CD4-positive, alpha-beta T cell treated with Interleukin-17A for 4 hours (primary cell): ENCODE results near the gene GSTA3.
"Not testable (repeated sequence)": the region's sequence is repeated elsewhere in the genome, so short reads cannot be mapped to it uniquely, and the experiment has no call there.

Experiments
- DNase-seq: peaks from one replicate; pipeline ENCODE4 v3.0.0-alpha.2; 2020; ENCODE audit warnings: mixed read lengths

The GSTA3 gene

DNA sequence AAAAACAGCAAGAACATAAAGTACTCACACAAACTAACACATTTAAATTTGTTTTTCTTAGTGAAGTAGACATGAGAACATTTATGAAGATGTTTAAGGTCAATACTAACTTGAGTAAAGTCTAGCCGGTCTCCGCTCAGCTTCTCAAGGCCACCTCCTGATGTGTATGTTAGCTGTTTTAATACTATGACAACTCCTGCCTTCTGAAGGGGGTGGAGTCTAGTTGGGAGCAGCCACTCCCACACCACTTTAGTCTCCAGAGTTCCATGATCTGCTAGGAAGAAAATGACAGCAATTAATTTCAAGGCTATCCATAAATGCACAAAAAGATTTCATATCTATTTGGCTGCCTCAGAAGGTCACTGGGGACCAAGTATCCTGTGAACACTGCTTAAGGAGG lies at the start of gene GSTA3:
Gene GSTA3, minus strand, starts transcription at position 168 of the 400 bp plus-strand sequence. CDS start 3,864 bp downstream, outside the sequence.
- DNase-seq, result no peak

DNA sequence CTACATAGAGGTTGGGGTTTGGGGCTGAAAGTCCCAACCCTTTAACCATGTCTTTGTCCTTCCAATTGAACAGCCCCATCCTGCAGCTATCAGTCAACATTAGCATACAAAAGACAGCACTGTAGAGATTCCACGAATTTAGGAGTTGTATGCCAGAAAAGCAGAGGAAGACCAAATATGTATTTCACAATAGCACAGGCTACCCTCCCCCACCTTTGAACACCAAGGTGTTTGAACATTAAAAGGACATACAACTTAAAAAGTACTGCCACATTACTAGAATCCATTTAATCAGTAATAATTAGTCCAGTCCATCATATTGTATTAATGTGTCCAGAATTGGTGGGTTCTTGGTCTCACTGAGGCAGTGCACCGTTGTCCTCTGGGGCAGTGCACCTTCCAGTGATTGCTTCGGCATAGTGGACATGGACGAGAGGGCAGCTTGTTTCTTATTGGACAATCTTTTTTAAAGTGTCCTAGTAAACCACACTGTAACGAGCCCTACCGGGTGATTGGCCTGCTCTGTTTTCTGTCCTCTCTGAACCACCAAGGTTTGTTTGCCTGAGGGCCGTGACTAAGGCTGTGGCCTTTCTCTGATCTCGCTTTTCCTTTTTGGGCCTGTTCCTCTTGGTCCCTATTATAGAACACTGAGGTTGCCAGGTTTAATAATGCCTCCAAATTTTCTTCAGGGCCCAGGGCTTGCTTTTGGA lies 49.2 kb upstream of the GSTA3 start:
- DNase-seq, result no peak

- no peak for DNase-seq
These were observed 46.4 kb upstream of the GSTA3 start for GRCh38 chr6:52955871-52956270.

- DNase-seq, result no peak
These were observed 44.7 kb upstream of the GSTA3 start for GRCh38 chr6:52953911-52954839.

GRCh38 chr6:52946306-52946705 lies 36.8 kb upstream of the GSTA3 start:
- no peak for DNase-seq

DNA sequence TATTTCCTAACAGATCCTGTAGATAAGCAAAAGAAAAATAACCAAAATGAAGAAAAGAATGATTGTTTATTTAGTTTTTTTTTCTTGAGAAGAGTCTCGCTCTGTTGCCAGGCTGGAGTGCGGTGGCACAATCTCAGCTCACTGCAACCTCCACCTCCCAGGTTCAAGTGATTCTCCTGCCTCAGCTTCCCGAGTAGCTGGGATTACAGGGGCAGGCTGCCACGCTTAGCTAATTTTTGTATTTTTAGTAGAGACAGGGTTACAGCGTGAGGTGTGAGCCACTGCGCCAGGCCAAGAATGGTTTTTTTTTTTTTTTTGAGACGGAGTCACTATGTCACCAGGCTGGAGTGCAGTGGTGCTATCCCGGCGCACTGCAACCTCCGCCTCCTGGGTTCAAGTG lies 33.3 kb upstream of the GSTA3 start:
- DNase-seq, result not testable (repeated sequence)

DNA sequence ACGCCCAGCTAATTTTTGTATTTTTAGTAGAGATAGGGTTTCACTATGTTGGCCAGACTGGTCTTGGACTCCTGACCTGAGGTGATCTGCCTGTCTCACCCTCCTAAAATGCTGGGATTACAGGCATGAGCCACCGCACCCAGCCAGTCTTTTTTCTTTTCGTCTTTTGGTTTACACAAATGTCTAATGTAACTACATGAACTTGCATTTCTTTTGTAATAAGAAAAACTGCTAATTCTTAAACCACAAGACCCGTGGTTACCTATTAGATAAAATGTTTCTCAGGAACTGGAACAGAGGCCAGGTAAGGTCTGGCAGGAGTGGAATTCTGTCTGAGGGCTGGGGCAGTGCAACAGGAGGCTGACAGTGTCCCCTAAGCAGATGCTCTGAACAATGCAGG lies 32.7 kb upstream of the GSTA3 start:
- no peak for DNase-seq

- DNase-seq, result no peak
These were observed 28.4 kb upstream of the GSTA3 start for GRCh38 chr6:52937908-52938307.

- no peak for DNase-seq
These were observed 24.3 kb upstream of the GSTA3 start for GRCh38 chr6:52933778-52934177.

DNA sequence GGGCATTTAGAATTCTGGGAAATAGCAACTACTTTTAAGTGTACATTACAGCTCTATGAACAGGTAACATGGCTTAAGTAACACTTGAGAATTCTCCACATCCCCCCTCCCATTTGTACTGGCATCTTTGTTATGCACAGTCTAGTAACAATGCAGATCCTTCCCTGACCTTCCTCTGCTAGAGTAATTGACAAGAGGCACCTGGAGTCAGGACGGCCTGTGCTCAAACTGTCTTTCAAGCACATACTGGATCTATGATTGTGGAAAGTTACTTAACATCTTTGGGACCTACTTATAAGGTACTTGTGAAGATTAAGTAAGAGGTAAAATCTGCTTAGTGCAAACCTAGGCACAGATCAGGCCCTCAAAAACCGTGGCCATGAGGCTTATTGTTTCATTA lies 21.9 kb upstream of the GSTA3 start:
- no peak for DNase-seq

- DNase-seq, result no peak
These were observed 20.0 kb upstream of the GSTA3 start for GRCh38 chr6:52929321-52930164.

GRCh38 chr6:52927451-52927850 lies 18.0 kb upstream of the GSTA3 start:
- no peak for DNase-seq

DNA sequence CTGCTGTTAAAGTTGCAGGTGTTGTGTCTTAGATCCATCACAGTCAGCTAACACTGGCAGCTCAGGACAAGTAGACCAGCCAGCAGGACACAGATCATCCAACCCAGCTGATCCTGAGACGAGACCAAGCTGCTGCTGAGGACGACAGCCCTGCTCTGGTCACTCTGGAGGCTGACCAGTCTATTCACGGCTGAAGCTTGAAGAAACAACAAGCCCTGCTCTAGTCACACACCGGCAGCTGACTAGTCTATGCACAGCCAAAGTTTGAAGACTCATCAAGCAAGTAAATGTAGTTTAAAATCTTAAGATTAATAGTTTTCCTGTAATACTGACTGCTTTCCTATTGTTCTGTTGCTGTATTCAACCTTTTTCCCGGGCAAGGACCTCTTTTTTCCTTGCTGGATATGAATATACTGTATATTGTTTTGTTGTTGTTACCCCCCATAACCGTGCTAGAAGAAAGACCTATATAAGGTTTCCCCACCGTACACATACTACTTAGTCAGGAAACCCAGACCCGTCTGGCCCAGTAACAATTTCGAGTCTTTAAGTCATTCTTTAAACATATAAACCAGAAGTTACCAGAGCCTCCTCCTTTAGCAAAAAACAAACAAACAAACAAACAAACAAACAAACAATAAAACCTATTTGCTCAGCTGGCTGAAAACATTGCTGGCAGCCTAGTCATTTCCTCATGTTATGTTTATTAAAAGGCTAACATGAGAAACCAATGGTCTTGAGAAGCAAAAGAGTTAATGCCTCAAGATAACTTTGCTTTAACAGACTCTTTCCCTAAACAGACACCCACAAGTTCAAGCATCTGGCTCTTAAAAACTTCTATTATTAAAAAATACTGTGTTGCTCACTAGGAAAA lies 16.7 kb upstream of the GSTA3 start:
- DNase-seq, result no peak

- no peak for DNase-seq
These were observed 15.5 kb upstream of the GSTA3 start for GRCh38 chr6:52925042-52925441.

GRCh38 chr6:52923689-52924088 lies 14.2 kb upstream of the GSTA3 start:
- DNase-seq, result not testable (repeated sequence)

DNA sequence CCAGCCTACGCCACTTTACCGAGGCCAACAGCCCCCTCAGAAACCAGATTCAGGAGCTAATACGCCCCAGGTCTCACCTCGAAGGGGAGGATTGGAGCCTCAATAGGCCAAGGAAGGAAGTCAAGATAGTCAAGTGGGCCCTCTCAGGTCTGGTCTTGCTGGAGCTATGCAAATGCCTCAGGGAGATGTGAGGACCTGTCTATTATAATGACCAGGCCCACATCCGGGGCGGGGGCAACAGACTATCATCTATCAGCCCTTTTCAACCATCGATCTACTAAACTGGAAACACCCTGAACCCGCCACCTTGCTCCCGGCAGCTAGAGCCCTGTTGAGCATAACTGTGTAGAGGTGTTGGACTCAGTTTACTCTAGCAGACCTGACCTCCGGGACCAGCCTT lies 12.7 kb upstream of the GSTA3 start:
- no peak for DNase-seq

GRCh38 chr6:52921743-52922142 lies 12.2 kb upstream of the GSTA3 start:
- DNase-seq, result no peak

DNA sequence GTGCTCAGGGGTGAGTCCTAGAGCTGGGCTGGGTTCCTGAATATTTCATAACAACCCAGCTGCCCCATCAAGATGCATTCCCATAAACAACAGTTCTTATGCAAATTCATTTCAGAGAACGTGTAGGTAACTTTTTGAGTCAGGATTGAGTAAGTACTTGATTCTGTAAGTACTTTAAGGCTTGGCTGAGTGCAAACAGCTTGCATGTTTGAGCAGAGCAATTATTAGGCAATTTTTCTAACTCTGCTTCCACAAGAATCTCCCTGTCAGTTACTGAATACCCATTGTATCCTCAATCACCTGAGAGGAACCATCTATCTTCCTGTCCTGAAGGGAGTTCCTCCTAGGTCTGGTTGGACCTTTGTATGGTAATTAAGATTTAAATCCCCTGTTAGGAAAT lies 10.0 kb upstream of the GSTA3 start:
- DNase-seq, result not testable (repeated sequence)

GRCh38 chr6:52918771-52919170 lies 9.3 kb upstream of the GSTA3 start:
- DNase-seq, result not testable (repeated sequence)

- DNase-seq, result not testable (repeated sequence)
These were observed 8.7 kb upstream of the GSTA3 start for GRCh38 chr6:52918027-52918686.

- no peak for DNase-seq
These were observed 5.0 kb upstream of the GSTA3 start for GRCh38 chr6:52914516-52914915.
